ENCODE results near the gene COL8A1.

The COL8A1 gene

DNA sequence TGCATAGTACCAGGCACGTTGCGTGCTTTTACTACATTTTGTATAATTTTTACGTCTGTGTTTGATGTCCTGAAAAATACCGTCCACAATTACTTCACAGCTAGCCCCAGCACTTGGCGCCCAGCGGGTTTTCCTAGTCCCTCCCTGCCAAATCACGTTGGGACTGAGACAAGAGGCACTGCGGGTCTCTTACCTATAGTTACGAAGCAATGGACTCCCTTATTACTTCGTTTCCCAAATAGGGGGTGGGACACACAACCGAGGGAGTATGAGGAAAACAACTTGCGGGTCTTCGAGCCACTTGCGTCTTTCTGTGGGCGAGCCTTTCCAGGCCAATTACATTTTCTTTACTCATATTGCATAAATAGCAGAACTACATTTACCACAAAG lies 178.6 kb downstream of the COL8A1 start:
- peak; percentile 10 for ATAC-seq

GRCh38 chr3:99817437-99818240 lies 179.2 kb downstream of the COL8A1 start, which contains the start of gene CMSS1:
CMSS1 (plus strand) TSS chr3:99817862.
- TF ChIP-seq ZFP3 (CRISPR knock-in tag; IDR thresholded peaks at IDR 0.05) (peak; percentile 84), ZC3H10 (CRISPR knock-in tag; IDR thresholded peaks at IDR 0.05) (no peak), RARB (CRISPR knock-in tag; IDR thresholded peaks at IDR 0.05) (no peak), ZFP30 (CRISPR knock-in tag; IDR thresholded peaks at IDR 0.05) (peak; percentile 41; the same call in 1 of the 2 replicates), CSDC2 (CRISPR knock-in tag; IDR thresholded peaks at IDR 0.05) (no peak; the same call in 1 of the 2 replicates), BACH2 (CRISPR knock-in tag; IDR thresholded peaks at IDR 0.05; ENCODE audit: borderline replicate concordance) (0 out of 2 replicates have a peak, but pooled peaks have one; percentile 25), ZNF565 (CRISPR knock-in tag; conservative IDR thresholded peaks at IDR 0.05; ENCODE audit: low read depth) (no peak), ZNF8 (CRISPR knock-in tag; IDR thresholded peaks at IDR 0.05) (no peak), PPARA (CRISPR knock-in tag; IDR thresholded peaks at IDR 0.05; ENCODE audit: borderline replicate concordance) (0 out of 2 replicates have a peak, but pooled peaks have one; percentile 39), ZNF70 (CRISPR knock-in tag; IDR thresholded peaks at IDR 0.05) (no peak), TSHZ2 (CRISPR knock-in tag; IDR thresholded peaks at IDR 0.05) (no peak), TOX (CRISPR knock-in tag; IDR thresholded peaks at IDR 0.05; ENCODE audit: borderline replicate concordance) (no peak), GLIS3 (CRISPR knock-in tag; IDR thresholded peaks at IDR 0.05) (no peak), ARNTL (CRISPR knock-in tag; IDR thresholded peaks at IDR 0.05; ENCODE audit: borderline replicate concordance, low read depth) (no peak), SNAI2 (CRISPR knock-in tag; IDR thresholded peaks at IDR 0.05) (peak; percentile 77), TCF4 (CRISPR knock-in tag; IDR thresholded peaks at IDR 0.05; ENCODE audit: borderline replicate concordance) (peak; percentile 30; the same call in 1 of the 2 replicates)
- TF ChIP-seq, protein P1, sequence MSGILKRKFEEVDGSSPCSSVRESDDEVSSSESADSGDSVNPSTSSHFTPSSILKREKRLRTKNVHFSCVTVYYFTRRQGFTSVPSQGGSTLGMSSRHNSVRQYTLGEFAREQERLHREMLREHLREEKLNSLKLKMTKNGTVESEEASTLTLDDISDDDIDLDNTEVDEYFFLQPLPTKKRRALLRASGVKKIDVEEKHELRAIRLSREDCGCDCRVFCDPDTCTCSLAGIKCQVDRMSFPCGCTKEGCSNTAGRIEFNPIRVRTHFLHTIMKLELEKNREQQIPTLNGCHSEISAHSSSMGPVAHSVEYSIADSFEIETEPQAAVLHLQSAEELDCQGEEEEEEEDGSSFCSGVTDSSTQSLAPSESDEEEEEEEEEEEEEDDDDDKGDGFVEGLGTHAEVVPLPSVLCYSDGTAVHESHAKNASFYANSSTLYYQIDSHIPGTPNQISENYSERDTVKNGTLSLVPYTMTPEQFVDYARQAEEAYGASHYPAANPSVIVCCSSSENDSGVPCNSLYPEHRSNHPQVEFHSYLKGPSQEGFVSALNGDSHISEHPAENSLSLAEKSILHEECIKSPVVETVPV (CRISPR knock-in tag; IDR thresholded peaks at IDR 0.05) = no peak
- TF ChIP-seq, protein P2, sequence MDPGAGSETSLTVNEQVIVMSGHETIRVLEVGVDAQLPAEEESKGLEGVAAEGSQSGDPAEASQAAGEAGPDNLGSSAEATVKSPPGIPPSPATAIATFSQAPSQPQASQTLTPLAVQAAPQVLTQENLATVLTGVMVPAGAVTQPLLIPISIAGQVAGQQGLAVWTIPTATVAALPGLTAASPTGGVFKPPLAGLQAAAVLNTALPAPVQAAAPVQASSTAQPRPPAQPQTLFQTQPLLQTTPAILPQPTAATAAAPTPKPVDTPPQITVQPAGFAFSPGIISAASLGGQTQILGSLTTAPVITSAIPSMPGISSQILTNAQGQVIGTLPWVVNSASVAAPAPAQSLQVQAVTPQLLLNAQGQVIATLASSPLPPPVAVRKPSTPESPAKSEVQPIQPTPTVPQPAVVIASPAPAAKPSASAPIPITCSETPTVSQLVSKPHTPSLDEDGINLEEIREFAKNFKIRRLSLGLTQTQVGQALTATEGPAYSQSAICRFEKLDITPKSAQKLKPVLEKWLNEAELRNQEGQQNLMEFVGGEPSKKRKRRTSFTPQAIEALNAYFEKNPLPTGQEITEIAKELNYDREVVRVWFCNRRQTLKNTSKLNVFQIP (CRISPR knock-in tag; IDR thresholded peaks at IDR 0.05; ENCODE audit: borderline replicate concordance, low read depth) = no peak
- ATAC-seq = peak; percentile 97

More for the DNA sequence above, 178.6 kb downstream of the COL8A1 start:
- TF ChIP-seq ZFP30 (CRISPR knock-in tag; IDR thresholded peaks at IDR 0.05) = no peak
- TF ChIP-seq CSDC2 (CRISPR knock-in tag; IDR thresholded peaks at IDR 0.05) = no peak
- no peak for TF ChIP-seq ESRRG (CRISPR knock-in tag; IDR thresholded peaks at IDR 0.05)
- no peak for TF ChIP-seq PPARA (CRISPR knock-in tag; IDR thresholded peaks at IDR 0.05; ENCODE audit: borderline replicate concordance)
- no peak for TF ChIP-seq ZNF565 (CRISPR knock-in tag; conservative IDR thresholded peaks at IDR 0.05; ENCODE audit: low read depth)
- TF ChIP-seq RARB (CRISPR knock-in tag; IDR thresholded peaks at IDR 0.05) = no peak
- TF ChIP-seq TSHZ2 (CRISPR knock-in tag; IDR thresholded peaks at IDR 0.05) = no peak
- no peak for TF ChIP-seq SNAI2 (CRISPR knock-in tag; IDR thresholded peaks at IDR 0.05)

DNA sequence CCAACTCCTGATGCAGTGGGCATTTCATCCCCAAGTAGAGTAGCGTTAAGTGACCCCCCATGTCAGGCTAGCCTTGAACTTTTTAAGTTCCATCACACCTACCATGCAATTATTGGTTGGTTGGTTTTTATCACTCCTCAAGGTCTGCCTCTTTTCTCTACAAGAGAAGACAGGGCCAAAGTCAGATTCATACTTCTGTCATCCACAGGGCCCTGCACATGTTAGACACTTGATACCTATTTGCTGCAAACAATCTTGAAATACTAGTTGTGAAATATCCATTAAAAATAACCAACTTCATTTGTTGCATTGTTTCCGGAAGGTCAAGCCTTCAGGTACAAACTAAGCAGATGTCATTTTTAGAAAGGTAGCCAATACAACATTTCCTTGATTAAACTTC lies 180.4 kb downstream of the COL8A1 start:
- ATAC-seq = no peak
- TF ChIP-seq, protein P3, sequence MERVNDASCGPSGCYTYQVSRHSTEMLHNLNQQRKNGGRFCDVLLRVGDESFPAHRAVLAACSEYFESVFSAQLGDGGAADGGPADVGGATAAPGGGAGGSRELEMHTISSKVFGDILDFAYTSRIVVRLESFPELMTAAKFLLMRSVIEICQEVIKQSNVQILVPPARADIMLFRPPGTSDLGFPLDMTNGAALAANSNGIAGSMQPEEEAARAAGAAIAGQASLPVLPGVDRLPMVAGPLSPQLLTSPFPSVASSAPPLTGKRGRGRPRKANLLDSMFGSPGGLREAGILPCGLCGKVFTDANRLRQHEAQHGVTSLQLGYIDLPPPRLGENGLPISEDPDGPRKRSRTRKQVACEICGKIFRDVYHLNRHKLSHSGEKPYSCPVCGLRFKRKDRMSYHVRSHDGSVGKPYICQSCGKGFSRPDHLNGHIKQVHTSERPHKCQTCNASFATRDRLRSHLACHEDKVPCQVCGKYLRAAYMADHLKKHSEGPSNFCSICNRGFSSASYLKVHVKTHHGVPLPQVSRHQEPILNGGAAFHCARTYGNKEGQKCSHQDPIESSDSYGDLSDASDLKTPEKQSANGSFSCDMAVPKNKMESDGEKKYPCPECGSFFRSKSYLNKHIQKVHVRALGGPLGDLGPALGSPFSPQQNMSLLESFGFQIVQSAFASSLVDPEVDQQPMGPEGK (CRISPR knock-in tag; IDR thresholded peaks at IDR 0.05; ENCODE audit: borderline replicate concordance) = no peak
- TF ChIP-seq ISL1 (CRISPR knock-in tag; IDR thresholded peaks at IDR 0.05) = no peak
- TF ChIP-seq, protein P4, sequence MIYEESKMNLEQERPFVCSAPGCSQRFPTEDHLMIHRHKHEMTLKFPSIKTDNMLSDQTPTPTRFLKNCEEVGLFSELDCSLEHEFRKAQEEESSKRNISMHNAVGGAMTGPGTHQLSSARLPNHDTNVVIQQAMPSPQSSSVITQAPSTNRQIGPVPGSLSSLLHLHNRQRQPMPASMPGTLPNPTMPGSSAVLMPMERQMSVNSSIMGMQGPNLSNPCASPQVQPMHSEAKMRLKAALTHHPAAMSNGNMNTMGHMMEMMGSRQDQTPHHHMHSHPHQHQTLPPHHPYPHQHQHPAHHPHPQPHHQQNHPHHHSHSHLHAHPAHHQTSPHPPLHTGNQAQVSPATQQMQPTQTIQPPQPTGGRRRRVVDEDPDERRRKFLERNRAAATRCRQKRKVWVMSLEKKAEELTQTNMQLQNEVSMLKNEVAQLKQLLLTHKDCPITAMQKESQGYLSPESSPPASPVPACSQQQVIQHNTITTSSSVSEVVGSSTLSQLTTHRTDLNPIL (CRISPR knock-in tag; IDR thresholded peaks at IDR 0.05; ENCODE audit: low read depth) = no peak
- no peak for TF ChIP-seq OSR1 (CRISPR knock-in tag; IDR thresholded peaks at IDR 0.05)
- TF ChIP-seq ZNF8 (CRISPR knock-in tag; IDR thresholded peaks at IDR 0.05) = no peak
- TF ChIP-seq ZFP3 (CRISPR knock-in tag; IDR thresholded peaks at IDR 0.05) = no peak
- no peak for TF ChIP-seq TOX (CRISPR knock-in tag; IDR thresholded peaks at IDR 0.05; ENCODE audit: borderline replicate concordance)
- no peak for TF ChIP-seq RARB (CRISPR knock-in tag; IDR thresholded peaks at IDR 0.05)
- TF ChIP-seq BACH2 (CRISPR knock-in tag; IDR thresholded peaks at IDR 0.05; ENCODE audit: borderline replicate concordance) = no peak
- TF ChIP-seq CSDC2 (CRISPR knock-in tag; IDR thresholded peaks at IDR 0.05) = no peak
- no peak for TF ChIP-seq ZNF70 (CRISPR knock-in tag; IDR thresholded peaks at IDR 0.05)
- no peak for TF ChIP-seq ZC3H10 (CRISPR knock-in tag; IDR thresholded peaks at IDR 0.05)
- no peak for TF ChIP-seq ARNTL (CRISPR knock-in tag; IDR thresholded peaks at IDR 0.05; ENCODE audit: borderline replicate concordance, low read depth)
- no peak for TF ChIP-seq ZNF565 (CRISPR knock-in tag; conservative IDR thresholded peaks at IDR 0.05; ENCODE audit: low read depth)

Data from SK-N-SH treated with all-trans-retinoic acid at 6 μM for 48 hours (cell line).